Daoy (cell line): ENCODE data around the gene DAD1. TPM values are rescaled to one million over a fixed set of nuclear protein-coding genes. Genes with fewer than 3 reads are reported as not detected.

ENCODE experiments used
- DNase-seq: peaks from one replicate; pipeline ENCODE4 v3.0.0-alpha.2; 2015; ENCODE audit warnings: low read depth
- total RNA-seq: library from RNA; depleted of rRNA; stranded (reverse); fragments of >200 nt; shearing (Covaris generic); gene quantifications from 2 replicates; pipeline ENCODE4 v1.2.3, GENCODE V29; 2014; rRNA removed

Gene DAD1
- total RNA-seq, 1 experiment from 2014 or later: 470 TPM

- DNase-seq: no peak
Measured at GRCh38 chr14:22517117-22517720, 71.8 kb downstream of the DAD1 start.

- no peak for DNase-seq
Measured at GRCh38 chr14:22515929-22516328, 73.1 kb downstream of the DAD1 start.

Other genes starting within 250 kb of the DAD1 start
- gene ABHD4, start 9.1 kb upstream of the DAD1 start, total RNA-seq: 11.7 and 12.8 TPM in 2 replicates
- not detected in 2 replicates for gene OR6J1, start 55.1 kb upstream of the DAD1 start, total RNA-seq
- gene OXA1L, start 177.5 kb upstream of the DAD1 start, total RNA-seq: 89.7 and 96.9 TPM in 2 replicates
- gene SLC7A7, start 226.2 kb upstream of the DAD1 start, total RNA-seq: 0.51 and 1.8 TPM in 2 replicates
- 174 and 223 TPM in 2 replicates for gene MRPL52, start 240.7 kb upstream of the DAD1 start, total RNA-seq
- gene MMP14, start 247.4 kb upstream of the DAD1 start, total RNA-seq: 158 and 176 TPM in 2 replicates